Stimulated activated CD4-positive, alpha-beta T cell treated with anti-CD3 and anti-CD28 coated beads, Interleukin-15, amount 100 ng/mL, for 48 hours (primary cell): ENCODE data around the gene NME8.
"Not testable (repeated sequence)": the region's sequence is repeated elsewhere in the genome, so short reads cannot be mapped to it uniquely, and the experiment has no call there.

Source experiments
- DNase-seq, 2 donors: peaks; one replicate each; pipeline ENCODE4 v3.0.0-alpha.2; 2020; ENCODE audit warnings: low read depth in 2 of 2

The NME8 gene

GRCh38 chr7:37848297-37848696 lies at the start of gene NME8:
Gene NME8 (plus strand): TSS chr7:37848597. CDS start chr7:37850267, 1,670 bp downstream.
- no peak for DNase-seq

GRCh38 chr7:37806152-37806551 lies 42.2 kb upstream of the NME8 start:
- DNase-seq: no peak

- not testable (repeated sequence) for DNase-seq
Measured at GRCh38 chr7:37812161-37812580, 36.2 kb upstream of the NME8 start.

- DNase-seq: no peak
Measured at GRCh38 chr7:37815671-37816371, 32.6 kb upstream of the NME8 start.

GRCh38 chr7:37816922-37817590 lies 31.3 kb upstream of the NME8 start:
- DNase-seq: no peak

GRCh38 chr7:37817591-37817960 lies 30.8 kb upstream of the NME8 start:
- no peak for DNase-seq

GRCh38 chr7:37817996-37818720 lies 30.2 kb upstream of the NME8 start:
- no peak for DNase-seq

- no peak for DNase-seq
Measured at GRCh38 chr7:37820708-37821468, 27.5 kb upstream of the NME8 start.

- DNase-seq: no peak
Measured at GRCh38 chr7:37822946-37823345, 25.5 kb upstream of the NME8 start.

- no peak for DNase-seq
Measured at GRCh38 chr7:37823557-37823956, 24.8 kb upstream of the NME8 start.

- no peak for DNase-seq
Measured at GRCh38 chr7:37825038-37825437, 23.4 kb upstream of the NME8 start.

GRCh38 chr7:37826825-37827224 lies 21.6 kb upstream of the NME8 start:
- no peak for DNase-seq

GRCh38 chr7:37831244-37831643 lies 17.2 kb upstream of the NME8 start:
- DNase-seq: no peak

- no peak for DNase-seq
Measured at GRCh38 chr7:37832194-37832593, 16.2 kb upstream of the NME8 start.

- peak in 1 of 2 donors; percentile 19 for DNase-seq
Measured at GRCh38 chr7:37833107-37833817, 15.1 kb upstream of the NME8 start.

GRCh38 chr7:37833818-37834146 lies 14.6 kb upstream of the NME8 start:
- no peak for DNase-seq

- no peak for DNase-seq
Measured at GRCh38 chr7:37853468-37853867, 5.1 kb downstream of the NME8 start.

GRCh38 chr7:37882086-37882485 lies 33.7 kb downstream of the NME8 start:
- no peak for DNase-seq

- no peak for DNase-seq
Measured at GRCh38 chr7:37893359-37893758, 45.0 kb downstream of the NME8 start.

- DNase-seq: no peak
Measured at GRCh38 chr7:37894671-37895070, 46.3 kb downstream of the NME8 start.

- DNase-seq: no peak
Measured at GRCh38 chr7:37899712-37900247, 51.4 kb downstream of the NME8 start.
